Kidney epithelial cell (primary cell): Measurements from ENCODE around the gene SPAG7. TPM values are rescaled to one million over a fixed set of nuclear protein-coding genes. Genes with fewer than 3 reads are reported as not detected.

Source experiments
- DNase-seq: peaks from one replicate; pipeline ENCODE4 v3.0.0-alpha.2; 2010; ENCODE audit warnings: low read depth
- H3K27me3 ChIP-seq: 2 replicates; pipeline ENCODE4 v1.6.0; 2011; ENCODE audit warnings: low read length; ENCODE audit not compliant: control insufficient read depth, insufficient read depth
- H3K36me3 ChIP-seq: 2 replicates; pipeline ENCODE4 v1.5.1; 2011; ENCODE audit warnings: low read length; ENCODE audit not compliant: control insufficient read depth, insufficient read depth
- H3K4me3 ChIP-seq: 2 replicates; pipeline ENCODE4 v1.5.1; 2011; ENCODE audit warnings: low read depth, mild to moderate bottlenecking, control low read depth, low read length
- CTCF ChIP-seq: IDR thresholded peaks from 2 replicates; pipeline ENCODE4 v1.5.1; 2011; ENCODE audit warnings: mild to moderate bottlenecking, moderate library complexity, low read length, control low read depth, inconsistent platforms; ENCODE audit not compliant: insufficient read depth, poor library complexity, severe bottlenecking
- total RNA-seq: library from RNA; depleted of rRNA; stranded (reverse); fragments of >200 nt; gene quantifications from 2 replicates; pipeline ENCODE4 v1.2.3, GENCODE V29; 2015

Gene SPAG7
- total RNA-seq, 1 donor from 2014 or later: 88.7 TPM

GRCh38 chr17:4939546-4939795 is 28.1 kb downstream of the SPAG7 start:
- Histone ChIP-seq H3K27me3 (no peaks in the 10 kb centered on the region), H3K36me3 (peaks cover under 1% of the 10 kb centered on the region), H3K4me3 (peak overlapping the region; percentile 92)
- no peak for TF ChIP-seq CTCF
- no peak for DNase-seq

- no peak for TF ChIP-seq CTCF
- DNase-seq: no peak
- Histone ChIP-seq H3K4me3 (peak overlapping the region; percentile 92), H3K36me3 (no peaks in the 10 kb centered on the region), H3K27me3 (no peaks in the 10 kb centered on the region)
Measured at GRCh38 chr17:4938688-4939545, 28.7 kb downstream of the SPAG7 start.

GRCh38 chr17:4938069-4938491 is 29.5 kb downstream of the SPAG7 start:
- TF ChIP-seq CTCF: no peak
- Histone ChIP-seq H3K36me3 (no peaks in the 10 kb centered on the region), H3K4me3 (no peak overlapping the region)

GRCh38 chr17:4937553-4937952 is 30.1 kb downstream of the SPAG7 start:
- Histone ChIP-seq H3K4me3 (no peak overlapping the region), H3K36me3 (no peaks in the 10 kb centered on the region), H3K27me3 (no peaks in the 10 kb centered on the region)
- no peak for DNase-seq
- TF ChIP-seq CTCF: no peak

More at GRCh38 chr17:4938069-4938491, 29.5 kb downstream of the SPAG7 start:
- no peaks in the 10 kb centered on the region for H3K27me3 ChIP-seq
- DNase-seq: no peak

GRCh38 chr17:4936436-4936835 is 31.2 kb downstream of the SPAG7 start:
- no peak overlapping the region for H3K4me3 ChIP-seq

More at GRCh38 chr17:4936436-4936835, 31.2 kb downstream of the SPAG7 start:
- TF ChIP-seq CTCF: no peak
- DNase-seq: no peak
- Histone ChIP-seq H3K36me3 (no peaks in the 10 kb centered on the region), H3K27me3 (no peaks in the 10 kb centered on the region)
